HEK293 (cell line): ENCODE measurements around the gene IER2.
A peak's percentile ranks its signal among the peaks of the same experiment; 100 is the strongest.

Experiments
- HIC1 ChIP-seq: fragments of 450-650 bp; formaldehyde crosslinking; IDR thresholded peaks from 2 replicates; pipeline ENCODE4 v1.5.1; 2016; ENCODE audit warnings: missing biosample characterization, missing genetic modification characterization
- HOXA7 ChIP-seq: sonication (generic); formaldehyde crosslinking; IDR thresholded peaks from 2 replicates; pipeline ENCODE4 v1.8.1; 2022; ENCODE audit warnings: missing genetic modification reagents, borderline replicate concordance
- KLF1 ChIP-seq: fragments of 450-650 bp; formaldehyde crosslinking; IDR thresholded peaks from 2 replicates; pipeline ENCODE4 v1.5.1; 2016; ENCODE audit warnings: missing biosample characterization, missing genetic modification characterization
- KLF7 ChIP-seq: fragments of 450-650 bp; formaldehyde crosslinking; IDR thresholded peaks from 2 replicates; pipeline ENCODE4 v1.5.1; 2016; ENCODE audit warnings: missing biosample characterization, missing genetic modification characterization, borderline replicate concordance
- KLF8 ChIP-seq: fragments of 450-650 bp; formaldehyde crosslinking; IDR thresholded peaks from 2 replicates; pipeline ENCODE4 v1.5.1; 2016; ENCODE audit warnings: missing biosample characterization, missing genetic modification characterization
- PRDM1 ChIP-seq: fragments of 450-650 bp; formaldehyde crosslinking; IDR thresholded peaks from 2 replicates; pipeline ENCODE4; 2016; ENCODE audit warnings: missing biosample characterization, missing genetic modification characterization
- ZBTB20 ChIP-seq: fragments of 450-650 bp; formaldehyde crosslinking; IDR thresholded peaks from 2 replicates; pipeline ENCODE4 v1.5.1; 2016; ENCODE audit warnings: missing biosample characterization, missing genetic modification characterization
- ZBTB21 ChIP-seq: fragments of 450-650 bp; formaldehyde crosslinking; IDR thresholded peaks from 2 replicates; pipeline ENCODE4 v1.5.1; 2017; ENCODE audit warnings: missing biosample characterization, missing genetic modification characterization
- ZBTB44 ChIP-seq: fragments of 450-650 bp; IDR thresholded peaks from 2 replicates; pipeline ENCODE4 v1.5.1; 2018; ENCODE audit warnings: missing biosample characterization, mild to moderate bottlenecking, missing genetic modification characterization
- ZEB2 ChIP-seq: fragments of 450-650 bp; formaldehyde crosslinking; IDR thresholded peaks from 2 replicates; pipeline ENCODE4 v1.5.1; 2016; ENCODE audit warnings: missing biosample characterization, missing genetic modification characterization
- ZNF10 ChIP-seq: fragments of 450-650 bp; formaldehyde crosslinking; IDR thresholded peaks from 2 replicates; pipeline ENCODE4 v1.5.1; 2017; ENCODE audit warnings: missing biosample characterization, missing genetic modification characterization
- ZNF132 ChIP-seq: fragments of 450-650 bp; formaldehyde crosslinking; IDR thresholded peaks from 2 replicates; pipeline ENCODE4 v1.5.1; 2017; ENCODE audit warnings: missing biosample characterization, missing genetic modification characterization, borderline replicate concordance
- ZNF138 ChIP-seq: fragments of 450-650 bp; formaldehyde crosslinking; IDR thresholded peaks from 2 replicates; pipeline ENCODE4 v1.5.1; 2016; ENCODE audit warnings: missing biosample characterization, missing genetic modification characterization, borderline replicate concordance
- ZNF184 ChIP-seq: fragments of 450-650 bp; IDR thresholded peaks from 2 replicates; pipeline ENCODE4 v1.5.1; 2018; ENCODE audit warnings: missing biosample characterization, mild to moderate bottlenecking, missing genetic modification characterization
- ZNF248 ChIP-seq: fragments of 450-650 bp; formaldehyde crosslinking; IDR thresholded peaks from 2 replicates; pipeline ENCODE4 v1.5.1; 2017; ENCODE audit warnings: missing biosample characterization, missing genetic modification characterization
- ZNF280C ChIP-seq: fragments of 450-650 bp; formaldehyde crosslinking; IDR thresholded peaks from 2 replicates; pipeline ENCODE4 v1.5.1; 2016; ENCODE audit warnings: missing biosample characterization, missing genetic modification characterization
- ZNF335 ChIP-seq: fragments of 450-650 bp; formaldehyde crosslinking; conservative IDR thresholded peaks from 2 replicates; pipeline ENCODE4 v1.5.1; 2016; ENCODE audit warnings: missing biosample characterization, missing genetic modification characterization
- ZNF354C ChIP-seq: fragments of 450-650 bp; formaldehyde crosslinking; IDR thresholded peaks from 2 replicates; pipeline ENCODE4 v1.5.1; 2016; ENCODE audit warnings: missing biosample characterization, missing genetic modification characterization, low read depth, borderline replicate concordance
- ZNF37A ChIP-seq: fragments of 450-650 bp; IDR thresholded peaks from 2 replicates; pipeline ENCODE4 v1.5.1; 2018; ENCODE audit warnings: missing biosample characterization, missing genetic modification characterization
- ZNF398 ChIP-seq: fragments of 450-650 bp; formaldehyde crosslinking; IDR thresholded peaks from 2 replicates; pipeline ENCODE4 v1.5.1; 2017; ENCODE audit warnings: missing biosample characterization, missing genetic modification characterization
- ZNF513 ChIP-seq: fragments of 450-650 bp; IDR thresholded peaks from 2 replicates; pipeline ENCODE4 v1.5.1; 2018; ENCODE audit warnings: missing biosample characterization, missing genetic modification characterization
- ZNF544 ChIP-seq: fragments of 450-650 bp; formaldehyde crosslinking; IDR thresholded peaks from 2 replicates; pipeline ENCODE4 v1.5.0; 2017; ENCODE audit warnings: missing biosample characterization, missing genetic modification characterization
- ZNF549 ChIP-seq: fragments of 450-650 bp; IDR thresholded peaks from 2 replicates; pipeline ENCODE4 v1.5.1; 2018; ENCODE audit warnings: missing biosample characterization, missing genetic modification characterization, mild to moderate bottlenecking, inconsistent platforms, moderate library complexity
- ZNF624 ChIP-seq: fragments of 450-650 bp; formaldehyde crosslinking; IDR thresholded peaks from 2 replicates; pipeline ENCODE4 v1.5.1; 2017; ENCODE audit warnings: missing biosample characterization, missing genetic modification characterization
- ZNF677 ChIP-seq: fragments of 450-650 bp; IDR thresholded peaks from 2 replicates; pipeline ENCODE4 v1.5.0; 2018; ENCODE audit warnings: missing biosample characterization, mild to moderate bottlenecking, missing genetic modification characterization, moderate library complexity
- ZNF701 ChIP-seq: fragments of 450-650 bp; formaldehyde crosslinking; IDR thresholded peaks from 2 replicates; pipeline ENCODE4 v1.5.1; 2016; ENCODE audit warnings: missing biosample characterization, missing genetic modification characterization
- ZNF777 ChIP-seq: fragments of 450-650 bp; formaldehyde crosslinking; IDR thresholded peaks from 2 replicates; pipeline ENCODE4 v1.5.1; 2017; ENCODE audit warnings: missing biosample characterization, missing genetic modification characterization, borderline replicate concordance
- ZNF837 ChIP-seq: fragments of 450-650 bp; formaldehyde crosslinking; IDR thresholded peaks from 2 replicates; pipeline ENCODE4 v1.5.1; 2016; ENCODE audit warnings: missing biosample characterization, missing genetic modification characterization
- ZNF843 ChIP-seq: fragments of 450-650 bp; formaldehyde crosslinking; IDR thresholded peaks from 2 replicates; pipeline ENCODE4 v1.5.1; 2016; ENCODE audit warnings: missing biosample characterization, missing genetic modification characterization
- ZSCAN16 ChIP-seq: fragments of 450-650 bp; formaldehyde crosslinking; IDR thresholded peaks from 2 replicates; pipeline ENCODE4 v1.5.1; 2016; ENCODE audit warnings: missing biosample characterization, missing genetic modification characterization
- TF ChIP-seq, protein P1 (sequence below): fragments of 450-650 bp; formaldehyde crosslinking; IDR thresholded peaks from 2 replicates; pipeline ENCODE4 v1.5.1; 2017; ENCODE audit warnings: missing biosample characterization, missing genetic modification characterization

Gene IER2

DNA sequence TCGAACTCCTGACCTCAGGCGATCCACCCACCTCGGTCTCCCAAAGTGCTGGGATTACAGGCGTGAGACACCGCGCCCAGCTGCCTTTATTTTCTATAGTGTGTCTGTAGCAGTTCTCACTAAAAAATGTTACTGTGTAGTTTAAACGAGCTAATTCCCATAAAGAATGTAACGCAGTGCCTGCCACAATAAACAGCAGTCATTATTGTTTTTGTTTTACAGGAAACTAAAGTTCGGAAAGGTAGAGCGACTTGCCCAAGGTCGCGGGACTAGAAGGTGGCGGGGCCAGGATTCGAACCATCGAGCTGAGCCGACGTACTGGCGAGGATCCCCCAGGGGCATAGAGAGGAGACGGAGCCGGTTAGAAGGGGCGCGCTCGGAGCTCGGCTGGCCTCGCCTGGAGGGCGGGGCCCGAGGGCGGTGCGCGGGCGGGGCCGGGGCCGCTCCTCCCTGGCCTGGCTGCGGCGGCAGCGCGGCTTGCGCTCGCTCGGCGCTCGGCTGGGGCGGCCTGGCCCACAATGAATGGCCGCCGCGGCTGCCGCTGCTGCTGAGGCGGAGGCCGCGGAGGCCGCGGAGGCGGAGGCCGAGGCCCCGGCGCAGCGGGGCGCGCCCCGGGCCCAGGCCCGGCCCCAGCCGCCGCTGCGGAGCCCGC lies 32.3 kb upstream of the IER2 start, which contains the start of gene NACC1 (continued):
- TF ChIP-seq ZNF398 (tag by site-specific recombination) = no peak
- TF ChIP-seq HOXA7 (CRISPR knock-in tag) = no peak
- no peak for TF ChIP-seq ZNF280C (tag by site-specific recombination)
- TF ChIP-seq ZNF37A (tag by site-specific recombination) = no peak
- no peak for TF ChIP-seq ZNF677
- no peak for TF ChIP-seq HIC1 (tag by site-specific recombination)
- TF ChIP-seq ZBTB21 (tag by site-specific recombination) = no peak
- no peak for TF ChIP-seq ZNF837 (tag by site-specific recombination)
- TF ChIP-seq ZNF777 (tag by site-specific recombination) = no peak
- TF ChIP-seq ZNF184 = peak; percentile 88
- no peak for TF ChIP-seq ZNF354C (tag by site-specific recombination)
- no peak for TF ChIP-seq PRDM1 (tag by site-specific recombination)
- TF ChIP-seq ZSCAN16 (tag by site-specific recombination) = no peak
- no peak for TF ChIP-seq ZNF549 (tag by site-specific recombination)
- no peak for TF ChIP-seq ZNF248 (tag by site-specific recombination)
- TF ChIP-seq ZNF132 (tag by site-specific recombination) = no peak
- TF ChIP-seq ZNF843 (tag by site-specific recombination) = no peak
- TF ChIP-seq KLF7 (tag by site-specific recombination) = 0 out of 2 replicates have a peak, but pooled peaks have one; percentile 30
- TF ChIP-seq ZNF335 (tag by site-specific recombination) = peak; percentile 18
- peak; percentile 33; the same call in 1 of the 2 replicates for TF ChIP-seq ZEB2 (tag by site-specific recombination)
- TF ChIP-seq ZNF544 (tag by site-specific recombination) = no peak
- peak; percentile 68 for TF ChIP-seq KLF1
- peak; percentile 91 for TF ChIP-seq KLF8
- TF ChIP-seq ZNF10 = no peak
- TF ChIP-seq ZNF701 (tag by site-specific recombination) = no peak
- 0 out of 2 replicates have a peak, but pooled peaks have one; percentile 18 for TF ChIP-seq ZNF513 (tag by site-specific recombination)
- TF ChIP-seq, protein P1, sequence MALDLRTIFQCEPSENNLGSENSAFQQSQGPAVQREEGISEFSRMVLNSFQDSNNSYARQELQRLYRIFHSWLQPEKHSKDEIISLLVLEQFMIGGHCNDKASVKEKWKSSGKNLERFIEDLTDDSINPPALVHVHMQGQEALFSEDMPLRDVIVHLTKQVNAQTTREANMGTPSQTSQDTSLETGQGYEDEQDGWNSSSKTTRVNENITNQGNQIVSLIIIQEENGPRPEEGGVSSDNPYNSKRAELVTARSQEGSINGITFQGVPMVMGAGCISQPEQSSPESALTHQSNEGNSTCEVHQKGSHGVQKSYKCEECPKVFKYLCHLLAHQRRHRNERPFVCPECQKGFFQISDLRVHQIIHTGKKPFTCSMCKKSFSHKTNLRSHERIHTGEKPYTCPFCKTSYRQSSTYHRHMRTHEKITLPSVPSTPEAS (tag by site-specific recombination) = no peak
- no peak for TF ChIP-seq ZNF138 (tag by site-specific recombination)
- no peak for TF ChIP-seq ZNF624 (tag by site-specific recombination)
- no peak for TF ChIP-seq ZBTB20 (tag by site-specific recombination)
- 0 out of 2 replicates have a peak, but pooled peaks have one; percentile 24 for TF ChIP-seq ZBTB44
